Measurements from ENCODE around the gene RPS14.

RPS14 gene

DNA sequence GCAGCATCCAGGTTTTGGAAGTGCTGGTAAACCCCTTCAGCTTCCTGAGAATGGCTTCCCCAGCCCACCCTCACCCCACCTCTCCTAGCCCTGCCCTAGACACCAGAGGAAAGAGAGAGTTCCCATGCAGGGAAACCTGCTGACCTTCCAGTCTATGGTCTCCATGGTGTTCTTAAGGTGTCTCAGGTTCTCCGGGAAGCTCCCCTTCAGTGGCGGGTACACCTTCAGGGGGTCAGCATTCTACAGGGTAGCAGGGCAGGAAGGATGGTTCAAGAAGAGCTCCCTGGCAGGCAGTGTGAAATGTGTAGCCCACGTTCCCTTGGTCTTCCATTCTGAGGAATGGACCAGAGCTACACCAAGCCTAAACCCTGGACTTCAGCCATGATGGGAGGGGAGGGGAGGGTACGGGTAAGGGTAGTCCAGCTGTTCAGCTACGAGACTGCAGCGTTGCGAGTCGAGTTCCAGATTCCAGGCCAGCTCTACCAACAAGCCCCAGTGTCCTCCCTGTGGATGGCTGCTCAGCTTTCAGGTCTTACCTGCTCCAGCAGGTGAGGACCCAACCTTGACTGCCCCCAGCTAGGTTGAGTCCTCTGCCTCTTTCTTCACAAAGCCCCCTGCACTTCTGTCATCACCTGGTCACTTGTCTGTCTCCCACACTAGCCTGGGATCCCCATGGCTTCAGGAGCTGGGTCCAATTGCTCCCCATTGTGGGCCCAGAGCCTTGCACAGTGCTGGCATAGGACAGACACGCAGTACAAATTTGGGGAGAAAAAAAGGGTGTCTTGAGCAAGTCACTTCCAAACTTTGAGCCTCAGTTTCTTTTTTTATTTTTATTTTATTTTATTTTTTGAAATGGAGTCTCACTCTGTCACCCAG, 44.4 kb downstream of the RPS14 start:
- DNase-seq (ENCODE audit: low spot score): no peak
- no peak overlapping the region for H3K27ac ChIP-seq (ENCODE audit: poor library complexity, severe bottlenecking)
- H3K36me3 ChIP-seq (ENCODE audit: low read depth): peaks cover 15% of the 10 kb centered on the region
- H3K4me3 ChIP-seq (ENCODE audit: severe bottlenecking): no peak overlapping the region
- no peaks in the 10 kb centered on the region for H3K4me1 ChIP-seq (ENCODE audit: insufficient read depth, poor library complexity, severe bottlenecking)
- TF ChIP-seq CTCF (IDR thresholded peaks at IDR 0.05; ENCODE audit: poor library complexity, severe bottlenecking): no peak
- H3K27me3 ChIP-seq (ENCODE audit: insufficient read depth, poor library complexity, severe bottlenecking): no peaks in the 10 kb centered on the region
- no peaks in the 10 kb centered on the region for H3K9me3 ChIP-seq (ENCODE audit: severe bottlenecking)
- no peak for ATAC-seq (ENCODE audit: low read depth)

- Histone ChIP-seq H3K27me3 (ENCODE audit: insufficient read depth, poor library complexity, severe bottlenecking) (no peaks in the 10 kb centered on the region), H3K27ac (ENCODE audit: poor library complexity, severe bottlenecking) (no peak overlapping the region), H3K36me3 (ENCODE audit: low read depth) (peaks cover 19% of the 10 kb centered on the region), H3K9me3 (ENCODE audit: severe bottlenecking) (no peaks in the 10 kb centered on the region), H3K4me3 (ENCODE audit: severe bottlenecking) (no peak overlapping the region), H3K4me1 (ENCODE audit: insufficient read depth, poor library complexity, severe bottlenecking) (no peaks in the 10 kb centered on the region)
- ATAC-seq (ENCODE audit: low read depth) (no peak), DNase-seq (ENCODE audit: low spot score) (no peak)
- no peak for TF ChIP-seq CTCF (IDR thresholded peaks at IDR 0.05; ENCODE audit: poor library complexity, severe bottlenecking)
These were observed 45.0 kb downstream of the RPS14 start for GRCh38 chr5:150404535-150404934.

DNA sequence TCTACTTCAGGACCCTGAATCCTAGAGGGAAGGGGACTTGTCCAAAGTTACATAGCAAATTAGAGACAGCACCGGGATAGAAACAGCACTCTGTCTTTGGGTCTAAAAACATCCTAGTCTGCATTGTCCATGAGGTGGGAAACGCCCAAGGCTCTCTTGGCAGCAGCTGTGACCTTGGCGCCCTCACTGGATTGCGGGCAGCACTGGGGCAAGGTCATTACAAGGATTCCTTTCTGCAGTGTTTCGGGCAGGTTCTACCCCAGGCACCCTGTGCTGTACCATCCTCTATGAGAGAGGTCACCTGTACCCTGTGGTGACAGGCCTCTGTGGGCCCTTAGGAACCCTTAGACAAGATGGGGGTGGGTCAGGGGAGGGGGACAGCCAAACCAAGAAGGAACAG, 45.4 kb downstream of the RPS14 start:
- Histone ChIP-seq H3K27ac (ENCODE audit: poor library complexity, severe bottlenecking) (no peak overlapping the region), H3K9me3 (ENCODE audit: severe bottlenecking) (no peaks in the 10 kb centered on the region), H3K27me3 (ENCODE audit: insufficient read depth, poor library complexity, severe bottlenecking) (no peaks in the 10 kb centered on the region), H3K36me3 (ENCODE audit: low read depth) (peaks cover 23% of the 10 kb centered on the region), H3K4me1 (ENCODE audit: insufficient read depth, poor library complexity, severe bottlenecking) (no peaks in the 10 kb centered on the region), H3K4me3 (ENCODE audit: severe bottlenecking) (no peak overlapping the region)
- DNase-seq (ENCODE audit: low spot score): no peak
- TF ChIP-seq CTCF (IDR thresholded peaks at IDR 0.05; ENCODE audit: poor library complexity, severe bottlenecking): no peak
- ATAC-seq (ENCODE audit: low read depth): no peak; the same call in 2 of the 3 replicates

DNA sequence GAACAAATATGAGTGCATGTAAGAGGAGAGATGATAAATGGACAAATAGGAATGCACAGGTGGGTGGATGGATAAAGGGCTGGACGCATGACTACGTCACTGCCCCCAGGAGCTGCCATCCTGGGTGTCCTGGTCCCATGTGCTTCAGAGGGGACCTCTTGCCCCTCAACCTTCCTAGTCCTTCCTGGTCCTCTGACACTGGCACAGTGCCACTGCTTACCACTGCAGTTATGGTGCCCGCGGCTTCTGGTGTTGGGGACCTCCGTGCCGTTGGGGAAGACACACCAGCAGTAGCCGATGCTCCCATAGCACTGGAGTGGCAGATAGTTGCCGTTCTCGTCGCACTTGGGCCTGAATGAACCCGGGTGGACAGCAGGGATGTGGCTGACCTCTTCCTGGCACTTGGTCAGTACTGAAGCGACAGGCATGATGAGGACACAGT, 46.6 kb downstream of the RPS14 start:
- Histone ChIP-seq H3K36me3 (ENCODE audit: low read depth) (peaks cover 35% of the 10 kb centered on the region), H3K4me3 (ENCODE audit: severe bottlenecking) (no peak overlapping the region), H3K4me1 (ENCODE audit: insufficient read depth, poor library complexity, severe bottlenecking) (no peaks in the 10 kb centered on the region), H3K27me3 (ENCODE audit: insufficient read depth, poor library complexity, severe bottlenecking) (no peaks in the 10 kb centered on the region), H3K9me3 (ENCODE audit: severe bottlenecking) (no peaks in the 10 kb centered on the region), H3K27ac (ENCODE audit: poor library complexity, severe bottlenecking) (no peak overlapping the region)
- no peak for TF ChIP-seq CTCF (IDR thresholded peaks at IDR 0.05; ENCODE audit: poor library complexity, severe bottlenecking)
- no peak for ATAC-seq (ENCODE audit: low read depth)
- DNase-seq (ENCODE audit: low spot score): no peak

DNA sequence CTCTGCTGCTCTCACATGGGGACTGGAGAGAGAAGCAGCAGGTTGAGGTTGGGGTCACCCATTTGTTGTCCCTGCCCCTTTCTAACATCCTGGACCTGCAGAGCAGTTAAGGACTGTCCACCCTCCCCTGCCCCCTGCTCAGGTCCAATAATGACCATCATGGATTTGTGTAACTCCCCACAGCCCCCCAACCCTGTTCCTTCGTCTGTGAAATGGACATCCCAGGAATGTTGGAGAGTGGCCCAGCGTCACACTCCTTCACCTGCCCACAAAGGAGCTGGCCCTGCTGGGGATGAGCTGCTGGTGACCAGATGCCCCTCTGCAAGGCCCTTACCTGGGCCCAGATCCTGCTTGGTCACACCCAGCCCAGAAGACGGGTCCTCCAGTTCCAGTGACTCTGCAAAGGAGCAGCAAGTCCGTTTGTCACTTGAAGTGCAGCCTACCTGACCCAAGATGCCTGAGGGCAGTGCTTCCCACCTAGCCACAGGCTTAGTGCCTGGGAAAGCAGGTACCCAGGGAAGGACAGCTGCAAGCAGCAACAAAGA, 47.2 kb downstream of the RPS14 start:
- Histone ChIP-seq H3K27me3 (ENCODE audit: insufficient read depth, poor library complexity, severe bottlenecking) (no peaks in the 10 kb centered on the region), H3K9me3 (ENCODE audit: severe bottlenecking) (no peaks in the 10 kb centered on the region), H3K4me1 (ENCODE audit: insufficient read depth, poor library complexity, severe bottlenecking) (no peaks in the 10 kb centered on the region), H3K27ac (ENCODE audit: poor library complexity, severe bottlenecking) (no peak overlapping the region), H3K4me3 (ENCODE audit: severe bottlenecking) (no peak overlapping the region), H3K36me3 (ENCODE audit: low read depth) (peaks cover 41% of the 10 kb centered on the region)
- DNase-seq (ENCODE audit: low spot score) (no peak), ATAC-seq (ENCODE audit: low read depth) (no peak)
- TF ChIP-seq CTCF (IDR thresholded peaks at IDR 0.05; ENCODE audit: poor library complexity, severe bottlenecking): no peak

Data from RWPE2 (cell line).